GM19239 (cell line): ENCODE measurements around the gene CYP27B1.

Experiments used
- DNase-seq: peaks from one replicate; pipeline ENCODE4 v3.0.0; 2011; ENCODE audit warnings: low spot score; ENCODE audit not compliant: insufficient read length
- FAIRE-seq: peaks from 2 replicates; lab custom pipeline; 2011; peaks lifted over from hg19 to GRCh38; lab: Jason Lieb, UNC

The CYP27B1 gene, protein sequence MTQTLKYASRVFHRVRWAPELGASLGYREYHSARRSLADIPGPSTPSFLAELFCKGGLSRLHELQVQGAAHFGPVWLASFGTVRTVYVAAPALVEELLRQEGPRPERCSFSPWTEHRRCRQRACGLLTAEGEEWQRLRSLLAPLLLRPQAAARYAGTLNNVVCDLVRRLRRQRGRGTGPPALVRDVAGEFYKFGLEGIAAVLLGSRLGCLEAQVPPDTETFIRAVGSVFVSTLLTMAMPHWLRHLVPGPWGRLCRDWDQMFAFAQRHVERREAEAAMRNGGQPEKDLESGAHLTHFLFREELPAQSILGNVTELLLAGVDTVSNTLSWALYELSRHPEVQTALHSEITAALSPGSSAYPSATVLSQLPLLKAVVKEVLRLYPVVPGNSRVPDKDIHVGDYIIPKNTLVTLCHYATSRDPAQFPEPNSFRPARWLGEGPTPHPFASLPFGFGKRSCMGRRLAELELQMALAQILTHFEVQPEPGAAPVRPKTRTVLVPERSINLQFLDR

DNA sequence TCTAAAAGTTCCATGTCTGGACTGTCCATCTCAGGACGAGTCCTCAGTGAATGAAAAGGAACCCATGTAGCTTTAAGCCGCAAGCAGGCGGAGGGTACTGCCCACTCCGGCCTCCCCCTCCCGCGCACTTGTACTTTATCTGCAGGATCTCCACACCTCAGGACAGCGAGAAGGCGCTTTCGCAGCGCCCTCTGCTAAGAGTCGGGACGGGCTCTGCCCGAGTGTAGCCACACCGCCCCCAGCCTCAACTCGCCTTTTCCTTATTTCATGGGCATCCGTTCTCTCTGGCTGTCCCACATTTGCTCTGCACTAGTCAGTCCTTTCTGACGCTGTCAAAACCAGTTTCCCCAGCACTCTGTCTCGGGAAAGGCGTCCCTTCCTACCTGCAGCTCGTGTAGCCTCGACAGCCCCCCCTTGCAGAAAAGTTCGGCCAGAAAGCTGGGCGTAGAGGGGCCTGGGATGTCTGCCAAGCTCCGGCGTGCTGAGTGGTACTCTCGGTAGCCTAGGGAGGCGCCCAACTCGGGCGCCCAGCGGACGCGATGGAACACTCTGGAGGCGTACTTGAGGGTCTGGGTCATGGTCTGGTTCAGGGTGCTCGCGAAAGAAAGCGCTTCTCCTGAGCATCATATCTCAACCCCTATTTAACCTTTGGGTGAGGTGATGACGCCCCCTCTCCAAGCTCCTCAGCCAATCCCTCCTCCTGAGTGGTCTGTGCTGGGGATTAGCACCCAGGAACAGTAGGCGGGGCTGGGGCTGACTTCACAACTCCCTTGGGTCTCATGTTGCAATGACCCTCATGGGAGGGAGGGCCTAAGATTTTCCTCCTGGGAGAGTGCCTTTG, at the start of gene CYP27B1:
TSS of gene CYP27B1 (minus strand) at position 615 of the 841 bp plus-strand sequence. CDS start at position 578, 37 bp downstream.
- FAIRE-seq (no peak), DNase-seq (no peak)

DNA sequence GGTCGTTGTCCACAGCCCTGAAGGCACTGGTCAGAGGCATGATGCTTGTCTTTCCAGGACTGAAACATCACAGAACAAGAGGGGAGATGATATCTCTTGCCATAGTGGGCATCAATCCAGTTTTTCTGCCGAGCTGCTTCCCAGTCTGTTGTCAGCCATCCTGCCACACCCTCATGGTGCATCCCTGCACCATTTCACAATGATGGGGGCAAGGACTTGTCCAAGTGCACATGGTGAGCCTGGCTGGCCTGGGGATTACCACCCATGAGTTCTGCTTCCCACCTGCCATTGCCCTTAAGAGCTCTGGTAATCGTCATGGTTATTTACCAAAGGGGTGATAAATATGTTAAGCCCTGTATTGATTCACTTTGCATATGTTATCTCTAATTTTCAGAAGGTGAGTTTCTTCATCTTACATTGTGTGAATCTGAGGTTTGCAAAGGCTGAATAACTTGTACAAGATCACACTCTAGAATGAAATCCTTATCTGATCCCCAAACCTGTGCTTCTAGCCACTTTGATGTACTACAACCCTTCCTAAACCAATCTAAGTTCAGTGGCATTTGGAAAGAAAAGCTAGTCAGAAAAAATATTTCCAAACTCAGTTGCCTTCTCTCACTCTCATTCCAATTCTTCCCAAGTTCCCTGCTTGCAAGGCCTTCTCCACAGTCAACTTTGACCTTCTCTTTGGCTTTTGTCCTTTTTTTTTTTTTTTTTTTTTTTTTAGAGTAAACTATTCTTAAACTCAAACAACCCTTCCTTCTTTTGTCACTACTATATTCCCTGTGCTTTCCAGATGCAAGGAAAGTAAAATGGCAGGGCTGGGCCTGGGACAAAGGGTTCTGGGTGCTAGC, 49.4 kb upstream of the CYP27B1 start:
- DNase-seq (no peak), FAIRE-seq (no peak)

DNA sequence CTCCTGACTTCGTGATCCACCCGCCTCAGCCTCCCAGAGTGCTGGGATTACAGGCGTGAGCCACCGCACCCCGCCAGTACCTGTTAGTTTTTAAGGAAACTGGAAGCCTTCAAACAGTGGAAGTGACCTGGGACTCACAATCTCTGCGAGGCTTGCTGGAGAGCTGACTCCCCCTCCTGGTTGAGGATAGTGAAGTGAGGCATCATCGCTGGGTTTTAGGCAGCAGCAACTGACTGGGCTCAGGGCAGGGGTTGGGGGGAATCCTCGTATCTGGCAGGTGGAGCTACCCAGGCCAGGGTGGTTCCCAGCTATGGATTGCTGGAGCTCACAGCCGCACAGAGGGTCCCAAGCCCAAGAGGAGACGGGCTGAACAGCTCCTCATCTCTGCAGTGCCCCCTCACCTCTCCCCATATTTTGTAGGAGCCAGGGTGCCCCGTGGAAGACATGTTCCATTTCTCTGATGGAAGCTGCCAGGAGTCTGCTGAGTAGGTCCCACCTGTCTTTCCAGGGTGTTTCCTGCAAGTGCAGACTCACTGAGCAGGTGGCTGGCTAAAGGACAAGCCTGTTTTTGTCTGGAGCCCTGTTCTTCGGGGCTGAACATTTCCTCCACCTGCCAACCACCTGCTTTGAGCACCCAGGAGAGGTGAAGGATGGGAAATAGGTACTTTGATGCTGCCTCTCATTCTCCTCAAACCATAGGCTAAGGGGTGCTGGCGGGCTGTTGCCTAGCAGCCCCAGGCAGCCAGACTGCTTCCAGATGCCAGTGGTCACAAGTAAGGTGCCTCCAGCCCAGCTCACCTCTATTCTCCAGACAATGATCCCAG, 48.5 kb upstream of the CYP27B1 start:
- DNase-seq = no peak

DNA sequence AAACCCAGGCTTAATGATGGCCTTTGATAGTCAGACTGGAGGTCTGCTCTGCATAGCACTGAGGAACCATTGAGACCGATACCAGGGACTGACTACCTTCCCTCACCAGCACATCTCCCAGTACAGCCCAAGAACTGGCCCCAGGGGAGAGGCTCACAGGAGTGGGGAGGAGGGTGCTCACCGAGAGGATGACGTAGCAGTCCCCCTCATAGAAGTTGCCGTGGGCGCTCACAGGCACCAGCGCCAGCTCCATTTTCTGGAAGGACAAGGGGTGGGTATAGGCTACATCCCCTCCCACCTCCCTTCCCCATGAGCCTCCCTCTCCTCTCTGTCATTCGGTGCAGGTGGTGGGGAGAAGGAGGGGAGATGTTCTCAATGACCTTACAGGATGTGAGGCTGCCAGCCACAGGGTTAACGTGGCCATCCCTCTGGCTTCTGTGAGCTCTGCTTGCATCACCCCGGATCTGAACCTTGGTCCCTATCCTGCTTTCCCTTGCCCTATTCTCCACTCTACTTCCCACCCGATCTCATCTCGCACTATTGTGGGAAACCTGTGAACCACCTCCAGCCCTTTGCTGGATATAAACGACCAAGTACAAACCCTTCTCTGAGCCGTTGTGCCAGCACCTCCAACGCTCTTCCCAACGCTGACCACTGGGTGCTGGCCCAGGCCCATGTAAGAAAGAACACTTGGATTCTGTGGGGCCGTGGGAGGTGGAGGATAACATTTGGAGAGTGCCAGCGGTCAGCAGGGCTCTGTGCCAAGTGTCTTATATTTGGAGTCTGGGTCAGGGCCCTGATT, 47.3 kb upstream of the CYP27B1 start:
- FAIRE-seq (no peak), DNase-seq (no peak)

More for the DNA sequence above, 48.5 kb upstream of the CYP27B1 start:
- FAIRE-seq = no peak

DNA sequence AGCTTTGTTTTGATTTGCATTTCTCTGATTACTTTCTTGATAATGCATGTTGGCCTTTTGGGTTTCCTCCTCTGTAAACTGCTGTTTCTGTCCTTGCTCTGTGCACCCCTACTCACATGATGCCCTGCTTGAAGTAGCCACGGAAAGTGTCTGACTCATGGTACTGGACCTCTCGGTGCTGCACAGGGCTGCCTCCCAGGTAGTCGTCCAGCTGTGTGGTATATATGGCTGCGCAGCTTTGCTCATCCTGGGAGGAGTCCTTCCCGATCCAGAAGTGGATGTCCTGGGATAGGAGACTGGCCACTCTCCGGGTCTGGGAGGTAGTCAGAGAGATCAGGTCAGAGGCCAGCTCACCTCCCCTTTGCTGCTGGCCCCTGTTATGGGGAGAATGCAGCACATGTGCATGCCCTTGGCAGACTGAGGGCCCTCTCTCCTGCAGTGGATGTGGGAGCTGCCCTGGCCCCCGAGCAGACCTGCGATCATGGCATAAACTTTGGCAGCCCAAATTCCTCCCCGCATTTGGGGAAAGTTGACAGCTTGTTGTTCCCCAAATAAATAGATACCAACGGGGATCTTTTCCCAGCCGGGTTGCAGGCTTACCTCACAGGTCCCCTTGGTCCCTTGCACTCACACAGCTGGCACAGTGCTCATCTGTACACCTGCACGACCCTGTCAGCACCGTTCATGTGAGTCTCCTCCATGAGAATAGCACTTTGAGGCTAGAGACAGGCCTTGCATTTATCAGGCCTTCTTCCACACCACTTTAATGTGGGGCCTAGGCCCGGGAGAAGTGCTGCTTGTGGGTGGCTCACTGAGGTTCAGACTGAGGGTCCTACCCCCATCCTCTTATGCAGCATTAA, 46.5 kb upstream of the CYP27B1 start:
- FAIRE-seq = no peak
- no peak for DNase-seq

DNA sequence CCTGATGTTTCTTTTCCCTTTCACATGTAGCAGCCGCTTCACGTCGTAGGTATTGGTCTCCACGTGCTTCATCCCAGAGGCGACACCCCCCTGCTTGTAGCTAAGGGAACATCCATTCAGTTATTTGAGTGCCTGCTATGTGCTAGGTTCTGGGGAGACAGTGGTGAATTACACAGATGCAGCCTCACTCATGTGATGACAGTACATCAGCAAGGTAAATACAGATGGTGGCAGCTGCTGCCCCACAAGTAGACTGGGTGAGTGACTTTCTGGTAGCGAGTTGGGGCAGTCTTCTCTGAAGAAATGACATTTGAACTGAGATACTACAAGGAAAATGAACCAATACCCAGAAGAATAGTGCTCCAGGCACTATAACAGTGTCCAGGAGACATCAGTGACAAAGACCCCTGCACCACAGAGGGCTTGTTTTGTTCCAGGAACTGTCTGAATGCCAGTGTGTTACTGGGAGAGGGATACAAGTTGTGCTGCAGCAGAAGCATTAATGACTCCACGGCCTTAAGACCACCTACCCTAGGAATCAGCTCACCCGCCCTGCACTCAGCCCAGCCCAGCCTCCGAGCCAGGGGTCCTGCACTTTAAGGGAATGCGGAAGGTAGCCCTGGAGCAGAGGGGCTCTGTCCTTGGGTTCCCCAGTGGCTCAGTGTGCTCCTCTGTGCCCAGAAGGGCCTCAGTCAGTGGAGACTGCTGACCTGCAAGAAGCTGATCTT, 44.3 kb upstream of the CYP27B1 start:
- no peak for FAIRE-seq
- no peak for DNase-seq

DNA sequence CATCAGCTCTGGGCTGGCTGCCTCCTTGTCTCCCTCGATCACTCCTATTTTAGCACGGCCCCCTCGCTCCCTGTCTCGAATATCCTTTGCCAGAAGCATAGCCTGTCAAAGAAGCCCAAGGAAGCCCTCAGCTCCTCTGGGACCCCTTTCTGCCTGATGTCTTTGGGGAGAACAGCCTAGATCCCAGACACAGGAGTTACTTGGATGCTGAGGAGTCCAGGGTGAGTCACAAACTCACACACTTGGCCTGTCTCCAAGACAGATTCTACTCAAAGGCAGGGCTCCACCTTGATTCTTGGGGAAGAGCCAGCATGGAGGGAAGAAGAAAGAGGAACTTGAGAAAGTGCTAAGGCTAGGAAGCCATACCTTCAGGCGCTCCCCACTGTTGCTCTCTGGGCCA, 43.6 kb upstream of the CYP27B1 start:
- DNase-seq (no peak), FAIRE-seq (no peak)

DNA sequence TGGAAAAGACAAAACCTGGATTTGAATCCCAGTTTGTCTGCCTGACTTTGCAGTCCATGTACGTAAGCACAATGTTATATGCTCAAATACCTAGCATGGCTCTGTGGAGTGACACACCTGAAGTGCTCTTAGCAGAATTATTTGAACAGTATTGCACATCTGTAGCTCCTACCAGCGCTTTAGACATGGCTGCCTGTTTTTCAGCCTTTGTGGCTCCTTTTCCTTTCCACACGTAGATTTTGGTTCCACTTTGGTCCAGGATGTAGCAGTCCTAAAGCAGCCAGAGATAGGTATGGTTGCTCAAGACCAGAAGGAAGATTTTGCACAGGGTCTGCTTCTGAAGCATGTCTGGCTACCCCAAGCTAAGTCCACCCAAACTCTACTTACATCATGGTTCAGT, 42.5 kb upstream of the CYP27B1 start:
- FAIRE-seq (no peak), DNase-seq (no peak)

DNA sequence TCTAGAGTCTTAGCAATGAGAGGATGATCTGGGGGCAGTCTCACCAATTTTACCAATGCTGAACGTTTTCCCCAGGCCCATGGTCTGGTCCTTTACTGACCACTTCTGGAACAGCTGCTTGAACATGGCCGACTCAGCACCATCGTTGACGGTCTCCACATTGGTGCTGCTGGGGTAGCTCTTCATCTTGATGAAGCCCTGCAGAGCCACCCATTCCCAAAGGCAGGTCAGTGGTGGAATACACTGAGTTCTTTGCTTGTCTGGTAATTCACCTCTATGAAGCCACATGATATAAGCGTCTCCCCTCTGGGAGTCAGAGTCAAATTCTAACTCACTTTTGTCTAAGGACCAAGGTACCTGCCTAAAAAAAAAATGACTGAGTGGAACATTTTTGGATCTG, 41.5 kb upstream of the CYP27B1 start:
- DNase-seq = no peak
- no peak for FAIRE-seq

DNA sequence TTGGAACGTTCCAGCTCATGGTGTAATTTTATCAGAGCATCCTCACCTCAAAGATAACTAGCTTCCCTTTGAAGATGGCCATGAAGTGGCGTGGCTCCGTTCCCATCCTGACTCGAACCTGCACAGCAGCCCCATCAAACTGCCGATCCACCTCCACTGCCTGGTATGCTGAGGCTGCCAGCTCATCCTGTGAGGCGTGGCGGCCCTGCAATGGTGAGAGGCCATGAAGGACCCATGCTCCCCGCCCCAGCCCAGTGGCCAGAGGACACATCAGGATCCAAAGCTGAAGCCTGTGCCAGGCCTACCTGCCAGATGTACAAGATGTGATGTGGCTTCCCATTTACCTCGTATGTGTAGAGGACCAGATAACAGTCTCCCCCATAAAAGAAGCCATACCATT, 40.4 kb upstream of the CYP27B1 start:
- FAIRE-seq (no peak), DNase-seq (no peak)

DNA sequence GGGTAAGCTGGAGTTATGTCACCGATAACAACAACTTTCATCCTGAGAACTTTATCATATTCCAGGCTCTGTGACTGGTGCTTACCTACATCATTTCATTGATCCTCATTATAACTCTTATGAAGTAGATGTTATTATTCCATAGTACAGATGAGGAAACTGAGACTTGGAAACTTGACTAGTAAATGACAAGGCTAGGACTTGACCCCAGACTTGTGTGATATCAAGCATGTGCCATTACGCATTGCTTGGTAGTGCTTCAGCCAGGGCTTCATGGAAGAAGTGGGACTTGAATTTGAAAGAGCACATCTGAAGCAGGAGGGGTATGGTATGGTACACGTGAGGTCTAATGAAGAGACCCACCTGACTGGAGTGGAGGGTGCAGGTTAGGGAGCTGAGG, 39.8 kb upstream of the CYP27B1 start:
- no peak for DNase-seq
- FAIRE-seq = no peak

DNA sequence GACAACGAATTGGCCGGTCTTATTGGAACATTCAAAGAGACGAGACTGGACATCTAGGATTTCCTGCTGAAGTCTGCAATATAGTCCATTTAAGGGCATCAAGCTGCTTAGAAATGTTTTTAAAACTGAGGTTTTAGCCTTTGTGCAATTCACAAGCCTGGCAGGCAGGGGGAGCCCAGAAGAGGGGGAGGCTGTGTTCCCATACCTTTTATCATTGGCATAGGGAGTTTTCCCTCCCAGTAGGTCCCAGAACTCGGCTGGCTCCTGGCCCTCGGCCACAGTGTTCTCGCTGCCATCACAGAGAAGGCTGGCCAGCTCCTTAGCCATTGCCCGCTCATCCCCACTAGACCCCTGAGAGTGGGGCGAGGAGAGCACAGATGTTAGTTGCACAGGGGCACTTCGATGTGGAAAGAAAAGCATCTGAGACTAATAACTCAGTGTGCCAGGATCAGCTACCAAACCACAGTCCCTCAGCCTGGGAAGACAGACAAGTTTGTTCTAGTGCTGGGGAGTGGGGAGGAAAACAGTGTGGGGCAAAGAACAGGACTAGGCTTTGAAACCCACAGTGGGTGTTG, 36.5 kb upstream of the CYP27B1 start:
- FAIRE-seq (no peak), DNase-seq (no peak)

DNA sequence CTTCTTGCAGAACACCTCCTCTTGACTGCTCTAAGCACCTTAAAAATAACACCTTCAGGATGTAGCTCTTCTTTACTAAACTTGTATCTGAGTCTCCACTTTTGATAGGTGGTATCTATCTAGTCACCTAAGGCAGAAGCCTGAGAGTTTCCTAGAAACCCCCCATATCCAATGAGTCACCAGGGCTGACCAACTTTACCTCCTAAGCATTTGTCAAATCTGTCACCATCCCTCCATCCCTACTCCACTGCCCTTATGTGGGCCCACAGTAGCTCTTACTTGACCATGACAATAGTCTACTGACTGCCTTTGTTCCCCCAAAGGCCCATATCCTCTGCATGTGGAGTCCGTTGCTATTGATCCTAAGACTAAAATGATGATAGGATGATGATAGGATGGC, 35.7 kb upstream of the CYP27B1 start:
- FAIRE-seq (no peak), DNase-seq (no peak)

DNA sequence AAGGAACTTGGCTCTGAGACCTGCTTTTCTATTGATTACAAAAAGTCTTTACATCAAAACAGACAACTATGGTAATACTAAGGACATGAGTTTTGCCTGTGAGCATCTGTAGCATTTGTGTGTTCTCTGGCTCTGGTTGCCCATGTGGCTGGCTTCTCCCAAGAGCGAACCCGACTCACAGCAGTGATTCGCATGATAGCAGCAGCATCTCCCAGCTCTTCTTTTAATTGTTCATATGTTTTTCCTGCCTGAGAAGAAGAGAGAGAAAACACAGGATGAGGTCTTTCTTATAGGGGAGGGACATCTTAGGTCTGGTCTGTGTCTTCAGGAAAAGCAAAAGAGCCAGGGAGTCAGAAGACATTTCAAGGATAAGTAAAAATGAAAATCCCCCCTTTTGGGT, 34.1 kb upstream of the CYP27B1 start:
- DNase-seq (no peak), FAIRE-seq (no peak)

DNA sequence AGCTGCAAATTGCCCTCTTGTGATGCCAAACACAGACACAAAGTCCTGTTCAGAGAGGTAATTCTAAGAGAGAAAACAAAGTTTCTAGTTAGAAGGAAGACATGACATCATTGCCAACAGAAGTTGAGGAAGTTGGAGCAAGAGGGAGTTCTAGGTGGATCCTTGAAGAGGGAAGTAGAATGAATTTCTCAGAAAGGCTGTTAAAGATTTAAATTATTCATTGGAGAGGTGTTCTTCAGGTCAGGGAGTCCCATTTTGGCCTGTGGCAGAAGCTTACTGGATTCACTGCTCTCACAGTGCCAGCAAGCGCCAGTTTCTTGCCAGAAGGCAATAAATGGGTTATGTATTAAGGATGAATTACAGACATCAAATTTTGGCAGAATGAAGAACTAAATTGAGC, 31.1 kb upstream of the CYP27B1 start:
- FAIRE-seq = no peak
- no peak for DNase-seq

DNA sequence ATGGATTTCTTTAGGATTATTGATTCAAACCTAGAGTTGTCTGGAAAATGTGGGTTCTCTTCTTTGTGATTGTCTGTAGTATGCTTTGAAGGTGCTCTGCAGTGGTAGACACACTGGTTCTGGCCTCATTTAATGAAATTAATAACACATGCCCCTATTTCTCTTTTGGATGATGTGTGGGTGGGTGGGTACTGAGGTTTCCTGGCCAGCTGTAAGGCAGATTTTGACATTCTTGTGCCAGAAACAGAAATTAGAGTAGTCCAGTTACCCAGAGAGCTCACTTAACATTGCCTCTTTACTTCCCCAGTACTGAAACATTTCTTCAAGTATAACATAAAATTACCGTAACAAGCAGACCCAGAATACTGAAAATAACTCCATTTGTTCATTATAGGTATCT, 30.1 kb upstream of the CYP27B1 start:
- FAIRE-seq (no peak), DNase-seq (no peak)

DNA sequence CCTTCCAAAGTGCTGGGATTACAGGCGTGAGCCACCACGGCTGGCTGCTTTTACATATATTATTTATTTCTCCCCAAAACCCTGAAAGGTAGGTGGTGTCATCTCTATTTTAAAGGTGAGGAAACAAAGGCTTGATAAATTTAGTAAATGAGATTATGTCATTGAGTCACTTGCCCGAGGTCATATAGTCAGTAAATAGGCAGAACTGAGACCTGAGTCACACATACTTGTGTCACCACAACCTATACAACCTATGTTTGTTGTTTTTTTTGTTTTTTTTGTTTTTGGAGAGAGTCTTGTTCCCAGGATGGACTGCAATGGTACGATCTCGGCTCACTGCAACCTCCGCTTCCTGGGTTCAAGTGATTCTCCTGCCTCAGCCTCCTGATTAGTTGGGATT, 28.5 kb upstream of the CYP27B1 start:
- no peak for FAIRE-seq

More for the DNA sequence above, 28.5 kb upstream of the CYP27B1 start:
- DNase-seq = no peak
